Neural cell (in vitro differentiated cells): ENCODE data around the gene WSB1. TPM values are rescaled to one million over a fixed set of nuclear protein-coding genes. Genes with fewer than 3 reads are reported as not detected.

ENCODE experiments used
- H2AFZ ChIP-seq: fragments of 200-600, 300-800 bp; sonication (generic), shearing (Covaris generic); 2 replicates; pipeline ENCODE4 v1.6.0; 2014; ENCODE audit warnings: low read depth, mild to moderate bottlenecking, antibody characterized with exemption, low read length, moderate library complexity
- H3F3A ChIP-seq: fragments of 200-600 bp; shearing (Covaris generic); 2 replicates; pipeline ENCODE4 v1.6.1; 2016; ENCODE audit warnings: mild to moderate bottlenecking, moderate library complexity, mixed read lengths, antibody characterized with exemption, low read length; ENCODE audit not compliant: insufficient read depth, poor library complexity, severe bottlenecking
- H3K27ac ChIP-seq: fragments of 200-600, 300-800 bp; sonication (generic), shearing (Covaris generic); 2 replicates; pipeline ENCODE4 v1.5.1; 2014; ENCODE audit warnings: mild to moderate bottlenecking, low read length, moderate library complexity
- H3K27me3 ChIP-seq: fragments of 300-800, 200-600 bp; sonication (generic), shearing (Covaris generic); 2 replicates; pipeline ENCODE4 v1.6.0; 2014; ENCODE audit warnings: mild to moderate bottlenecking, low read depth, low read length, moderate library complexity; ENCODE audit not compliant: insufficient read depth
- H3K36me3 ChIP-seq: fragments of 300-800, 200-600 bp; sonication (generic), shearing (Covaris generic); 2 replicates; pipeline ENCODE4 v1.5.1; 2014; ENCODE audit warnings: mild to moderate bottlenecking, antibody characterized with exemption, low read length, moderate library complexity; ENCODE audit not compliant: insufficient read depth
- H3K4me2 ChIP-seq: fragments of 300-800, 200-600 bp; sonication (generic), shearing (Covaris generic); 2 replicates; pipeline ENCODE4 v1.6.0; 2014; ENCODE audit warnings: mild to moderate bottlenecking, low read length
- H3K4me3 ChIP-seq: fragments of 300-800, 200-600 bp; sonication (generic), shearing (Covaris generic); 2 replicates; pipeline ENCODE4 v1.5.1; 2014; ENCODE audit warnings: mild to moderate bottlenecking, low read length, moderate library complexity
- H3K79me2 ChIP-seq: fragments of 200-600 bp; shearing (Covaris generic); replicated peaks from 2 replicates; pipeline ENCODE4 v1.6.0; 2014; ENCODE audit warnings: mild to moderate bottlenecking, low read length, moderate library complexity; ENCODE audit not compliant: insufficient read depth
- H3K9ac ChIP-seq: fragments of 300-800, 200-600 bp; sonication (generic), shearing (Covaris generic); 2 replicates; pipeline ENCODE4 v1.6.1; 2016; ENCODE audit warnings: mild to moderate bottlenecking, low read length, mixed read lengths
- H3K9me2 ChIP-seq: fragments of 200-600 bp; shearing (Covaris generic); 2 replicates; pipeline ENCODE4 v1.6.1; 2016; ENCODE audit warnings: mild to moderate bottlenecking, low read length, mixed read lengths; ENCODE audit not compliant: insufficient read depth
- H3K9me3 ChIP-seq: fragments of 200-600, 300-800 bp; sonication (generic), shearing (Covaris generic); 2 replicates; pipeline ENCODE4 v1.6.1; 2016; ENCODE audit warnings: mild to moderate bottlenecking, mixed run types, low read length, moderate library complexity, mixed read lengths
- H4K20me1 ChIP-seq: fragments of 200-600 bp; shearing (Covaris generic); 2 replicates; pipeline ENCODE4 v1.6.1; 2016; ENCODE audit warnings: mild to moderate bottlenecking, mixed run types; ENCODE audit not compliant: insufficient read depth
- CTCF ChIP-seq: fragments of 450-650 bp; IDR thresholded peaks from 2 replicates; pipeline ENCODE4 v1.5.1; 2014; ENCODE audit warnings: antibody characterized with exemption, mild to moderate bottlenecking, moderate library complexity; ENCODE audit not compliant: poor library complexity, severe bottlenecking
- EP300 ChIP-seq: fragments of 450-650 bp; conservative IDR thresholded peaks from 2 replicates; pipeline ENCODE4 v1.6.1; 2014; ENCODE audit warnings: antibody characterized with exemption, mild to moderate bottlenecking, moderate library complexity; ENCODE audit not compliant: poor library complexity, severe bottlenecking
- EZH2 ChIP-seq: fragments of 200-600, 300-800 bp; shearing (Covaris generic), sonication (generic); IDR thresholded peaks from 2 replicates; pipeline ENCODE4 v1.6.1; 2014; ENCODE audit warnings: antibody characterized with exemption, low read length, borderline replicate concordance, mild to moderate bottlenecking; ENCODE audit not compliant: insufficient read depth, poor library complexity, severe bottlenecking
- MXI1 ChIP-seq: fragments of 450-650 bp; conservative IDR thresholded peaks from 2 replicates; pipeline ENCODE4 v1.6.1; 2014; ENCODE audit warnings: antibody characterized with exemption, mild to moderate bottlenecking; ENCODE audit not compliant: poor library complexity, severe bottlenecking
- POLR2AphosphoS5 ChIP-seq: IDR thresholded peaks from 2 replicates; pipeline ENCODE4 v1.6.1; 2012
- RAD21 ChIP-seq: fragments of 450-650 bp; conservative IDR thresholded peaks from 2 replicates; pipeline ENCODE4 v1.6.1; 2014; ENCODE audit warnings: antibody characterized with exemption, mild to moderate bottlenecking, moderate library complexity
- SMC3 ChIP-seq: fragments of 450-650 bp; conservative IDR thresholded peaks from 2 replicates; pipeline ENCODE4 v1.6.1; 2014; ENCODE audit warnings: antibody characterized with exemption, mild to moderate bottlenecking, moderate library complexity; ENCODE audit not compliant: poor library complexity
- TAF1 ChIP-seq: IDR thresholded peaks from 2 replicates; pipeline ENCODE4 v1.6.1; 2012; ENCODE audit warnings: low read depth
- polyA plus RNA-seq: library from polyadenylated mRNA; depleted of rRNA; stranded (reverse); fragments of >200 nt; gene quantifications from 2 replicates; pipeline ENCODE4 v1.2.3, GENCODE V29; 2014
- TF ChIP-seq, protein P1 (sequence below): IDR thresholded peaks from 2 replicates; pipeline ENCODE4 v1.6.1; 2012; ENCODE audit warnings: borderline replicate concordance

Gene WSB1
- polyA plus RNA-seq, 1 donor from 2014 or later, result 1,828 TPM

- Histone ChIP-seq H3K27ac (peak overlapping the region; percentile 23), H4K20me1 (no peaks in the 10 kb centered on the region), H3K36me3 (no peaks in the 10 kb centered on the region), H3K4me2 (peak overlapping the region; percentile 28), H3K9me2 (no peaks in the 10 kb centered on the region), H3K27me3 (no peaks in the 10 kb centered on the region), H3K9ac (peak overlapping the region; percentile 60), H3F3A (no peaks in the 10 kb centered on the region), H2AFZ (no peak overlapping the region), H3K9me3 (no peaks in the 10 kb centered on the region), H3K4me3 (peak overlapping the region; percentile 60), H3K79me2 (no peaks in the 10 kb centered on the region)
- TF ChIP-seq EP300 (no peak), EZH2 (no peak), RAD21 (no peak)
These were observed 39.6 kb downstream of the WSB1 start for GRCh38 chr17:27333410-27333980.

DNA sequence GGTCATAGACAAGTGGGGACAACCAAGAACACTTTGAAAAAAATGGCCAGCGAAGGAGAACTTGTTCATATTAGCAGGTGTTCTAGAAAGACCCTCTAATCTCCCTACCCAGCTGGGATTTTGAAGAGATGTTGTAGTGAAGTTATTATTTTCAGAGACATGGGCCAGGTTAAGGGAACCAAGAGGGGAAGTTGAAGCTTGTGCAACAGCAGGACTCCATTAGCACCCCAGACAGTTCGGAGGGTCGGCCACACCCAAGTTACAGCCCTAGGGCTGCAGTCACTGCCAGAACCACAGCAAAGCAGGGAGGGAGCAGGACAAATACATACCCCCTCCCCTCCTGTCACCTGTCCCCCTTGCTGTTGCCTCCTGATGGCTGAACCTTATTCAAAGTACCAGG, 42.3 kb downstream of the WSB1 start:
- Histone ChIP-seq H3K9me3 (no peaks in the 10 kb centered on the region), H3K27me3 (no peaks in the 10 kb centered on the region), H3F3A (no peaks in the 10 kb centered on the region), H3K9me2 (no peaks in the 10 kb centered on the region), H3K36me3 (no peaks in the 10 kb centered on the region), H3K4me3 (no peak overlapping the region), H2AFZ (no peak overlapping the region), H3K79me2 (no peaks in the 10 kb centered on the region), H4K20me1 (no peaks in the 10 kb centered on the region), H3K9ac (no peak overlapping the region), H3K27ac (no peak overlapping the region), H3K4me2 (no peak overlapping the region)
- TF ChIP-seq MXI1, result no peak
- TF ChIP-seq, protein P1, sequence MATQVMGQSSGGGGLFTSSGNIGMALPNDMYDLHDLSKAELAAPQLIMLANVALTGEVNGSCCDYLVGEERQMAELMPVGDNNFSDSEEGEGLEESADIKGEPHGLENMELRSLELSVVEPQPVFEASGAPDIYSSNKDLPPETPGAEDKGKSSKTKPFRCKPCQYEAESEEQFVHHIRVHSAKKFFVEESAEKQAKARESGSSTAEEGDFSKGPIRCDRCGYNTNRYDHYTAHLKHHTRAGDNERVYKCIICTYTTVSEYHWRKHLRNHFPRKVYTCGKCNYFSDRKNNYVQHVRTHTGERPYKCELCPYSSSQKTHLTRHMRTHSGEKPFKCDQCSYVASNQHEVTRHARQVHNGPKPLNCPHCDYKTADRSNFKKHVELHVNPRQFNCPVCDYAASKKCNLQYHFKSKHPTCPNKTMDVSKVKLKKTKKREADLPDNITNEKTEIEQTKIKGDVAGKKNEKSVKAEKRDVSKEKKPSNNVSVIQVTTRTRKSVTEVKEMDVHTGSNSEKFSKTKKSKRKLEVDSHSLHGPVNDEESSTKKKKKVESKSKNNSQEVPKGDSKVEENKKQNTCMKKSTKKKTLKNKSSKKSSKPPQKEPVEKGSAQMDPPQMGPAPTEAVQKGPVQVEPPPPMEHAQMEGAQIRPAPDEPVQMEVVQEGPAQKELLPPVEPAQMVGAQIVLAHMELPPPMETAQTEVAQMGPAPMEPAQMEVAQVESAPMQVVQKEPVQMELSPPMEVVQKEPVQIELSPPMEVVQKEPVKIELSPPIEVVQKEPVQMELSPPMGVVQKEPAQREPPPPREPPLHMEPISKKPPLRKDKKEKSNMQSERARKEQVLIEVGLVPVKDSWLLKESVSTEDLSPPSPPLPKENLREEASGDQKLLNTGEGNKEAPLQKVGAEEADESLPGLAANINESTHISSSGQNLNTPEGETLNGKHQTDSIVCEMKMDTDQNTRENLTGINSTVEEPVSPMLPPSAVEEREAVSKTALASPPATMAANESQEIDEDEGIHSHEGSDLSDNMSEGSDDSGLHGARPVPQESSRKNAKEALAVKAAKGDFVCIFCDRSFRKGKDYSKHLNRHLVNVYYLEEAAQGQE, result no peak
- no peak for TF ChIP-seq EZH2
- no peak for TF ChIP-seq POLR2AphosphoS5
- TF ChIP-seq CTCF, result no peak
- no peak for TF ChIP-seq TAF1
- TF ChIP-seq SMC3, result no peak
- no peak for TF ChIP-seq RAD21
- no peak for TF ChIP-seq EP300
